Measurements from ENCODE around the gene QRICH2.

DNA sequence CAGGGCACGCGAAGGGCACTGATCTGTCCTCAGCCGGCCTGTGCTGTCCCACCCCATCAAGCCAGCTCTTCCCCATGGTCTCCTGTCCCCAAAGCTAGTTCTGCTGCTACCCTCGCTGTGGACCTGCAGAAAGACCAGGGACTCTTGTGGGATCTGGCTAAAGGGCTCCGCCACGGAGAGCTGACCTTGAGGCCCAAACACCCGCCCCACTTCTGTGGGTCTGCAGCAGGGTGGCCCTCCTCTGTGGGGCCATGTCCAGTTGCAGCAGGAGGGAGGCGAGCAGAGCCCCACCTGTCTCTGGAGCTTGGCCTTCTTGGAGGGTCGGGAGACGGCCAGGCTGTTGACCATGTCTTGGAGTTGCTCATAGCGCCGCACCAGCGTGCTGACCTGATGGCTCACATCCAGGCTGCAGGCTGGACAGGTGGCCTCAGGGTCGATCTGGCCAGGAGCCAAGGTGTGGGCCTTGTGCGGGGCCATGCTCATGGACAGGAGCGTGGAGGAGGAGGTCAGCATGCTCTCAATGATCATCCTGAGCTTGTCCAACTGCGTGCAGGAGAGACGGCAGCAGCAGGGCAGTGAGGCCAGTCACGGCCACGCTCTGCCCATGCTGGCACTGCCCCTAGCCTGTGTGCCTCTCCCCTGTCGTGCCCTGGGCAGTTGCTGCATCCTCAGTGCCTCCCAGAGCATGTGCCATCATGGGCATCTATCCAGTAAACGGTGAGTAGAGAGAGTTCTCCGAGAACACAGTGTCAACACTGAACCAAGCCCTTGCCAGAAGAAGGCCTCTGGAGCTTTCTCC lies 26.3 kb downstream of the QRICH2 start:
- TF ChIP-seq ELF4 (IDR thresholded peaks at IDR 0.05) (no peak), BHLHE40 (IDR thresholded peaks at IDR 0.05; ENCODE audit: borderline replicate concordance) (no peak), CTBP1 (IDR thresholded peaks at IDR 0.05; ENCODE audit: borderline replicate concordance) (no peak), SUZ12 (IDR thresholded peaks at IDR 0.05) (no peak), HDGF (IDR thresholded peaks at IDR 0.05; ENCODE audit: borderline replicate concordance) (no peak), FOXM1 (IDR thresholded peaks at IDR 0.05; ENCODE audit: borderline replicate concordance) (no peak), SP1 (IDR thresholded peaks at IDR 0.05) (no peak), ARNT (IDR thresholded peaks at IDR 0.05) (no peak), NFRKB (IDR thresholded peaks at IDR 0.05) (no peak), FOXK2 (IDR thresholded peaks at IDR 0.05) (no peak), LEF1 (IDR thresholded peaks at IDR 0.05; ENCODE audit: borderline replicate concordance) (no peak), ZNF384 (IDR thresholded peaks at IDR 0.05) (no peak)
- TF ChIP-seq, protein P1, sequence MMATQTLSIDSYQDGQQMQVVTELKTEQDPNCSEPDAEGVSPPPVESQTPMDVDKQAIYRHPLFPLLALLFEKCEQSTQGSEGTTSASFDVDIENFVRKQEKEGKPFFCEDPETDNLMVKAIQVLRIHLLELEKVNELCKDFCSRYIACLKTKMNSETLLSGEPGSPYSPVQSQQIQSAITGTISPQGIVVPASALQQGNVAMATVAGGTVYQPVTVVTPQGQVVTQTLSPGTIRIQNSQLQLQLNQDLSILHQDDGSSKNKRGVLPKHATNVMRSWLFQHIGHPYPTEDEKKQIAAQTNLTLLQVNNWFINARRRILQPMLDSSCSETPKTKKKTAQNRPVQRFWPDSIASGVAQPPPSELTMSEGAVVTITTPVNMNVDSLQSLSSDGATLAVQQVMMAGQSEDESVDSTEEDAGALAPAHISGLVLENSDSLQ (IDR thresholded peaks at IDR 0.05), result no peak
